H9 (cell line): ENCODE data around the gene MAPKAP1. TPM values are rescaled to one million over a fixed set of nuclear protein-coding genes. Genes with fewer than 3 reads are reported as not detected.
A peak's percentile ranks its signal among the peaks of the same experiment; 100 is the strongest.

Experiments used
- DNase-seq: peaks from one replicate; pipeline ENCODE4 v3.0.0-alpha.2; 2017
- H2AFZ ChIP-seq: one replicate; pipeline ENCODE4 v1.6.1; 2013; ENCODE audit warnings: mild to moderate bottlenecking, low read length, control low read depth, moderate library complexity
- H2AK5ac ChIP-seq: 2 replicates; pipeline ENCODE4 v1.6.1; 2013; ENCODE audit warnings: low read length, control low read depth, mixed read lengths; ENCODE audit not compliant: insufficient read length
- H2BK120ac ChIP-seq: one replicate; pipeline ENCODE4 v1.6.1; 2013; ENCODE audit warnings: low read depth, mild to moderate bottlenecking, low read length, control low read depth, inconsistent platforms; ENCODE audit not compliant: poor library complexity, severe bottlenecking
- H2BK12ac ChIP-seq: 2 replicates; pipeline ENCODE4 v1.6.1; 2013; ENCODE audit warnings: low read length, control low read depth, mixed read lengths, low read depth; ENCODE audit not compliant: insufficient read length
- H2BK15ac ChIP-seq: 2 replicates; pipeline ENCODE4 v1.6.1; 2013; ENCODE audit warnings: low read depth, low read length, control low read depth
- H2BK20ac ChIP-seq: one replicate; pipeline ENCODE4 v1.6.1; 2013; ENCODE audit warnings: low read depth, mild to moderate bottlenecking, low read length, control low read depth, inconsistent platforms; ENCODE audit not compliant: poor library complexity, severe bottlenecking
- H2BK5ac ChIP-seq: 2 replicates; pipeline ENCODE4 v1.6.1; 2013; ENCODE audit warnings: low read length, control low read depth, mixed read lengths; ENCODE audit not compliant: insufficient read length
- H3K14ac ChIP-seq: 2 replicates; pipeline ENCODE4 v1.6.1; 2013; ENCODE audit warnings: low read length, control low read depth; ENCODE audit not compliant: insufficient read depth
- H3K18ac ChIP-seq: 2 replicates; pipeline ENCODE4 v1.6.1; 2013; ENCODE audit warnings: low read depth, mild to moderate bottlenecking, mixed read lengths, low read length, control low read depth; ENCODE audit not compliant: insufficient read length
- H3K23ac ChIP-seq: 2 replicates; pipeline ENCODE4 v1.6.1; 2013; ENCODE audit warnings: low read length, control low read depth, mixed read lengths, low read depth; ENCODE audit not compliant: insufficient read length
- H3K23me2 ChIP-seq: 2 replicates; pipeline ENCODE4 v1.6.1; 2013; ENCODE audit warnings: low read depth, mild to moderate bottlenecking, mixed read lengths, low read length, control low read depth; ENCODE audit not compliant: insufficient read length, poor library complexity, severe bottlenecking
- H3K27ac ChIP-seq: 2 replicates; pipeline ENCODE4 v1.5.1; 2013; ENCODE audit warnings: low read length, control low read depth, mixed read lengths, low read depth; ENCODE audit not compliant: insufficient read length
- H3K27me3 ChIP-seq: 2 replicates; pipeline ENCODE4 v1.6.1; 2013; ENCODE audit warnings: low read length, control low read depth, inconsistent platforms; ENCODE audit not compliant: insufficient read depth
- H3K4ac ChIP-seq: 2 replicates; pipeline ENCODE4 v1.6.1; 2013; ENCODE audit warnings: low read depth, mild to moderate bottlenecking, control low read depth, inconsistent platforms, low read length, moderate library complexity
- H3K4me1 ChIP-seq: 2 replicates; pipeline ENCODE4 v1.6.1; 2013; ENCODE audit warnings: low read length, control low read depth, inconsistent platforms; ENCODE audit not compliant: insufficient read depth
- H3K4me2 ChIP-seq: 2 replicates; pipeline ENCODE4 v1.6.1; 2013; ENCODE audit warnings: low read length, control low read depth, mixed read lengths; ENCODE audit not compliant: insufficient read length, insufficient read depth
- H3K56ac ChIP-seq: 2 replicates; pipeline ENCODE4 v1.6.1; 2013; ENCODE audit warnings: low read depth, mild to moderate bottlenecking, mixed read lengths, low read length, control low read depth; ENCODE audit not compliant: insufficient read length
- H3K79me1 ChIP-seq: 2 replicates; pipeline ENCODE4 v1.6.1; 2013; ENCODE audit warnings: low read depth, mild to moderate bottlenecking, moderate library complexity, low read length, control low read depth, inconsistent platforms; ENCODE audit not compliant: insufficient read depth, poor library complexity, severe bottlenecking
- H3K79me2 ChIP-seq: 2 replicates; pipeline ENCODE4 v1.6.1; 2013; ENCODE audit warnings: low read length, control low read depth, inconsistent platforms; ENCODE audit not compliant: insufficient read depth
- H3K9ac ChIP-seq: 2 replicates; pipeline ENCODE4 v1.6.1; 2013; ENCODE audit warnings: low read length, control low read depth, mixed read lengths; ENCODE audit not compliant: insufficient read length; ENCODE audit errors: extremely low read depth
- H3K9me3 ChIP-seq: one replicate; pipeline ENCODE4 v1.6.1; 2013; ENCODE audit warnings: low read depth, low read length, inconsistent platforms; ENCODE audit not compliant: control insufficient read depth
- H3T11ph ChIP-seq: one replicate; pipeline ENCODE4 v1.6.1; 2013; ENCODE audit warnings: mild to moderate bottlenecking, low read length, control low read depth, inconsistent platforms
- H4K20me1 ChIP-seq: one replicate; pipeline ENCODE4 v1.6.1; 2013; ENCODE audit not compliant: control insufficient read depth, insufficient read length, insufficient read depth
- H4K5ac ChIP-seq: 2 replicates; pipeline ENCODE4 v1.6.1; 2013; ENCODE audit warnings: low read depth, mild to moderate bottlenecking, mixed read lengths, low read length, control low read depth; ENCODE audit not compliant: insufficient read length
- H4K8ac ChIP-seq: replicated peaks from 2 replicates; pipeline ENCODE4 v1.6.1; 2013; ENCODE audit warnings: low read length, control low read depth, mixed read lengths, low read depth; ENCODE audit not compliant: insufficient read length
- H4K91ac ChIP-seq: 2 replicates; pipeline ENCODE4 v1.6.1; 2013; ENCODE audit warnings: low read depth, mild to moderate bottlenecking, moderate library complexity, mixed read lengths, low read length, control low read depth; ENCODE audit not compliant: insufficient read length
- H3K27ac Mint-ChIP-seq, 3 experiments: 2 replicates in 2 of 3; 3 replicates in 1 of 3; pipeline ENCODE4 v1.8.0; 2020 to 2021; ENCODE audit warnings: mixed read lengths in 3 of 3, mild to moderate bottlenecking in 1 of 3, moderate library complexity in 1 of 3
- H3K27me3 Mint-ChIP-seq: 2 replicates; pipeline ENCODE4 v1.8.0; 2021; ENCODE audit warnings: low read depth, mild to moderate bottlenecking, moderate library complexity, mixed read lengths
- H3K36me3 Mint-ChIP-seq, 3 experiments: 2 replicates in 2 of 3; 3 replicates in 1 of 3; pipeline ENCODE4 v1.8.0; 2020 to 2021; ENCODE audit warnings: low read depth in 3 of 3, mixed read lengths in 3 of 3; ENCODE audit not compliant: insufficient read depth in 1 of 3
- H3K4me1 Mint-ChIP-seq, 2 experiments: 2 replicates each; pipeline ENCODE4 v1.8.0; 2020; ENCODE audit warnings: mixed read lengths in 2 of 2
- H3K4me3 Mint-ChIP-seq, 2 experiments: 2 replicates in 1 of 2; 3 replicates in 1 of 2; pipeline ENCODE4 v1.8.0; 2020 to 2021; ENCODE audit warnings: mild to moderate bottlenecking in 2 of 2, mixed read lengths in 2 of 2, moderate library complexity in 1 of 2
- H3K9me3 Mint-ChIP-seq, 2 experiments: 2 replicates in 1 of 2; 3 replicates in 1 of 2; pipeline ENCODE4 v1.8.0; 2020; ENCODE audit warnings: mild to moderate bottlenecking in 2 of 2, mixed read lengths in 2 of 2, moderate library complexity in 1 of 2
- CTCF ChIP-seq: fragments of 200-600 bp; sonication (generic); conservative IDR thresholded peaks from 3 replicates; pipeline ENCODE4 v1.8.0; 2021; ENCODE audit warnings: antibody characterized with exemption, mild to moderate bottlenecking
- WGBS: extraction: QIAGEN DNeasy Blood & Tissue Kit; methylation state at CpG from one replicate; pipeline ENCODE4 v1.1.7; 2013; ENCODE audit warnings: missing lambda C conversion rate, low lambda C conversion rate, mixed read lengths; ENCODE audit not compliant: insufficient read length; ENCODE audit errors: extremely low coverage; 5-methylcytosine and 5-hydroxymethylcytosine counted together
- total RNA-seq: library from RNA; stranded (reverse); gene quantifications from 2 replicates; pipeline ENCODE4 v1.2.1, GENCODE V29; 2021

MAPKAP1 gene
- total RNA-seq, 1 experiment from 2014 or later = 97.0 TPM

GRCh38 chr9:125601961-125602360, 105.0 kb downstream of the MAPKAP1 start:
- Histone ChIP-seq H4K20me1 (no peaks in the 10 kb centered on the region), H3K27ac (no peak overlapping the region)
- no CpG with 5 or more reads among the region's 7 CpGs for WGBS

More at GRCh38 chr9:125601961-125602360, 105.0 kb downstream of the MAPKAP1 start:
- Histone ChIP-seq H3T11ph (no peak overlapping the region), H3K79me1 (no peaks in the 10 kb centered on the region), H2AK5ac (no peak overlapping the region), H2BK5ac (no peak overlapping the region), H2BK120ac (no peak overlapping the region), H3K56ac (no peak overlapping the region), H4K8ac (no peak overlapping the region), H3K18ac (no peak overlapping the region), H4K91ac (no peak overlapping the region), H3K23ac (no peak overlapping the region), H3K4me2 (no peak overlapping the region), H3K4me1 (0 out of 2 replicates have a peak, but pooled peaks cover 4% of the 10 kb centered on the region), H2AFZ (no peak overlapping the region), H3K9ac (no peak overlapping the region), H2BK20ac (no peak overlapping the region), H3K9me3 (no peaks in the 10 kb centered on the region), H3K27me3 (no peaks in the 10 kb centered on the region), H2BK12ac (no peak overlapping the region), H4K5ac (no peak overlapping the region), H3K79me2 (0 out of 2 replicates have a peak, but pooled peaks cover 1% of the 10 kb centered on the region), H3K4ac (no peak overlapping the region), H2BK15ac (no peak overlapping the region), H3K14ac (no peak overlapping the region), H3K23me2 (no peaks in the 10 kb centered on the region)
- DNase-seq = no peak
- Mint-ChIP-seq H3K27me3 (no peaks in the 10 kb centered on the region), H3K9me3 (no peaks in the 10 kb centered on the region), H3K4me1 (peaks cover 22 to 26% of the 10 kb centered on the region in 2 experiments), H3K27ac (peak overlapping the region; percentile 19 to 65 (median 58); a peak in 4 of 7 replicates), H3K36me3 (peaks cover 0 to 2% (median 0%) of the 10 kb centered on the region in 3 experiments; a peak in 1 of 7 replicates), H3K4me3 (no peak overlapping the region)
- TF ChIP-seq CTCF = peak; percentile 45; the same call in 2 of the 3 replicates
